ENCODE data around the gene SLAMF9. TPM values are rescaled to one million over a fixed set of nuclear protein-coding genes. Genes with fewer than 3 reads are reported as not detected.

Gene SLAMF9
- total RNA-seq, 1 experiment from 2014 or later = not detected

DNA sequence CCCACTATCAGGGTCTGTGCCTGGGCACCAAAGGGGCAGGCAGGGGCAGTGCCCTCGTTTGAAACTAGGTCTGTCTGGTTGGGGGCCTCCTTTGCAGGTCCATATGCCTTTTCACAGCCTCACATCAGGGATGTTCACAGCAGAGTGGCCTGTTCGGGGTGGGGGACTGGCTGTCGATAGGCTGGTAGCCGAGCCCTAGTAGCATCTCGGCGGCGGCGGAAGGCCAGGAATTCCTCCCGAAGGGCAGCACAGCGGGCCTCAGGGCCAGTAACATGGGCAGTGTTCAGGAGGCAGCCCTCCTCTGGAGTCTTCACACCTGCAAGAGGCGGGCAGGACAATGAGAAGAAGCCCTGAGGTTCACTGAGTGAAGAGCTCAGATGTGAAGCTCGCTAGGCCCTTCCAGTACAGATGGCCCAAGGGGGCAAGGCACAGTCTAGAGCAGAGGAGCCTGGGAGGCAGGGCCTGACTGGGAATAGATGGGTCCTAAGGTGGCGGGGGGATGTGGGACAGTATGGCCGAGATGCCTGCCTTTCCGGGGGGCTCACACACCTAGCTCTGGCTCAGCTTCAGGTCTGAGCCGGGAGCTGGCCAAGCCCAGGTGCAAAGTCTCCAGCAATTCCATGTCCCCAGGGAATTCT is 26.7 kb downstream of the SLAMF9 start:
- Histone ChIP-seq H3K4me3 (replicated peaks in 1 of 2; ENCODE audit: low read depth in 1 of 2, low read length in 2 of 2) (no peak overlapping the region), H4K20me1 (ENCODE audit: insufficient read depth) (no peaks in the 10 kb centered on the region; the same call in 1 of the 2 replicates), H3K4me2 (ENCODE audit: low read length) (no peak overlapping the region), H3K36me3 (ENCODE audit: control insufficient read depth in 1 of 2, insufficient read depth in 2 of 2, low read length in 2 of 2) (no peaks in the 10 kb centered on the region; a peak in 1 of 4 replicates), H3K79me2 (ENCODE audit: insufficient read depth, low read length) (peaks cover 21% of the 10 kb centered on the region), H3K27me3 (ENCODE audit: insufficient read depth, low read length) (no peaks in the 10 kb centered on the region), H3K9me2 (ENCODE audit: insufficient read depth) (no peaks in the 10 kb centered on the region), H3K9ac (ENCODE audit: low read length) (no peak overlapping the region), H2AFZ (ENCODE audit: low read depth, low read length, poor library complexity, severe bottlenecking) (no peak overlapping the region), H3K9me3 (ENCODE audit: control insufficient read depth in 1 of 2, insufficient read depth in 1 of 2, low read depth in 1 of 2, low read length in 2 of 2) (no peaks in the 10 kb centered on the region), H3K27ac (ENCODE audit: low read depth, low read length) (no peak overlapping the region), H3K4me1 (ENCODE audit: control insufficient read depth in 1 of 2, insufficient read depth in 2 of 2, low read length in 2 of 2) (peaks cover 21 to 41% of the 10 kb centered on the region in 2 experiments)
- intact Hi-C loops (cut with micrococcal nuclease) = no loop called here
- DNase-seq (ENCODE audit: low read depth, low spot score) (no peak), ATAC-seq (no peak)
- BruUV-seq (replicated peaks) = no TSS peak
- no peak for TF ChIP-seq SRF (IDR thresholded peaks at IDR 0.05; ENCODE audit: low read depth)
- no peak for TF ChIP-seq POLR2AphosphoS5 (IDR thresholded peaks at IDR 0.05; ENCODE audit: low read depth, low read length)
- TF ChIP-seq, protein P1, sequence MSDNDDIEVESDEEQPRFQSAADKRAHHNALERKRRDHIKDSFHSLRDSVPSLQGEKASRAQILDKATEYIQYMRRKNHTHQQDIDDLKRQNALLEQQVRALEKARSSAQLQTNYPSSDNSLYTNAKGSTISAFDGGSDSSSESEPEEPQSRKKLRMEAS (IDR thresholded peaks at IDR 0.05) = no peak
- TF ChIP-seq CBX3 (IDR thresholded peaks at IDR 0.05; ENCODE audit: low read depth) = no peak
- TF ChIP-seq EGR1 (IDR thresholded peaks at IDR 0.05; ENCODE audit: low read depth) = no peak
- no peak for TF ChIP-seq FOSL1 (IDR thresholded peaks at IDR 0.05; ENCODE audit: low read depth)
- TF ChIP-seq, protein P2, sequence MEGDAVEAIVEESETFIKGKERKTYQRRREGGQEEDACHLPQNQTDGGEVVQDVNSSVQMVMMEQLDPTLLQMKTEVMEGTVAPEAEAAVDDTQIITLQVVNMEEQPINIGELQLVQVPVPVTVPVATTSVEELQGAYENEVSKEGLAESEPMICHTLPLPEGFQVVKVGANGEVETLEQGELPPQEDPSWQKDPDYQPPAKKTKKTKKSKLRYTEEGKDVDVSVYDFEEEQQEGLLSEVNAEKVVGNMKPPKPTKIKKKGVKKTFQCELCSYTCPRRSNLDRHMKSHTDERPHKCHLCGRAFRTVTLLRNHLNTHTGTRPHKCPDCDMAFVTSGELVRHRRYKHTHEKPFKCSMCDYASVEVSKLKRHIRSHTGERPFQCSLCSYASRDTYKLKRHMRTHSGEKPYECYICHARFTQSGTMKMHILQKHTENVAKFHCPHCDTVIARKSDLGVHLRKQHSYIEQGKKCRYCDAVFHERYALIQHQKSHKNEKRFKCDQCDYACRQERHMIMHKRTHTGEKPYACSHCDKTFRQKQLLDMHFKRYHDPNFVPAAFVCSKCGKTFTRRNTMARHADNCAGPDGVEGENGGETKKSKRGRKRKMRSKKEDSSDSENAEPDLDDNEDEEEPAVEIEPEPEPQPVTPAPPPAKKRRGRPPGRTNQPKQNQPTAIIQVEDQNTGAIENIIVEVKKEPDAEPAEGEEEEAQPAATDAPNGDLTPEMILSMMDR (IDR thresholded peaks at IDR 0.05 in 2 of 3, conservative IDR thresholded peaks at IDR 0.05 in 1 of 3; ENCODE audit: borderline replicate concordance in 1 of 3, insufficient read depth in 1 of 3, low read depth in 2 of 3, low read length in 2 of 3) = no peak
- no peak for TF ChIP-seq CEBPB (IDR thresholded peaks at IDR 0.05; ENCODE audit: low read depth)
- TF ChIP-seq ELF1 (IDR thresholded peaks at IDR 0.05; ENCODE audit: borderline replicate concordance, low read depth) = no peak
- no peak for TF ChIP-seq POLR2A (IDR thresholded peaks at IDR 0.05; ENCODE audit: borderline replicate concordance, extremely low read depth, insufficient read depth, insufficient read length)
- TF ChIP-seq YY1 (IDR thresholded peaks at IDR 0.05; ENCODE audit: extremely low read depth, insufficient replicate concordance, low read depth, low read length) = no peak
- TF ChIP-seq, protein P3, sequence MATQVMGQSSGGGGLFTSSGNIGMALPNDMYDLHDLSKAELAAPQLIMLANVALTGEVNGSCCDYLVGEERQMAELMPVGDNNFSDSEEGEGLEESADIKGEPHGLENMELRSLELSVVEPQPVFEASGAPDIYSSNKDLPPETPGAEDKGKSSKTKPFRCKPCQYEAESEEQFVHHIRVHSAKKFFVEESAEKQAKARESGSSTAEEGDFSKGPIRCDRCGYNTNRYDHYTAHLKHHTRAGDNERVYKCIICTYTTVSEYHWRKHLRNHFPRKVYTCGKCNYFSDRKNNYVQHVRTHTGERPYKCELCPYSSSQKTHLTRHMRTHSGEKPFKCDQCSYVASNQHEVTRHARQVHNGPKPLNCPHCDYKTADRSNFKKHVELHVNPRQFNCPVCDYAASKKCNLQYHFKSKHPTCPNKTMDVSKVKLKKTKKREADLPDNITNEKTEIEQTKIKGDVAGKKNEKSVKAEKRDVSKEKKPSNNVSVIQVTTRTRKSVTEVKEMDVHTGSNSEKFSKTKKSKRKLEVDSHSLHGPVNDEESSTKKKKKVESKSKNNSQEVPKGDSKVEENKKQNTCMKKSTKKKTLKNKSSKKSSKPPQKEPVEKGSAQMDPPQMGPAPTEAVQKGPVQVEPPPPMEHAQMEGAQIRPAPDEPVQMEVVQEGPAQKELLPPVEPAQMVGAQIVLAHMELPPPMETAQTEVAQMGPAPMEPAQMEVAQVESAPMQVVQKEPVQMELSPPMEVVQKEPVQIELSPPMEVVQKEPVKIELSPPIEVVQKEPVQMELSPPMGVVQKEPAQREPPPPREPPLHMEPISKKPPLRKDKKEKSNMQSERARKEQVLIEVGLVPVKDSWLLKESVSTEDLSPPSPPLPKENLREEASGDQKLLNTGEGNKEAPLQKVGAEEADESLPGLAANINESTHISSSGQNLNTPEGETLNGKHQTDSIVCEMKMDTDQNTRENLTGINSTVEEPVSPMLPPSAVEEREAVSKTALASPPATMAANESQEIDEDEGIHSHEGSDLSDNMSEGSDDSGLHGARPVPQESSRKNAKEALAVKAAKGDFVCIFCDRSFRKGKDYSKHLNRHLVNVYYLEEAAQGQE (IDR thresholded peaks at IDR 0.05; ENCODE audit: low read depth) = no peak
- TF ChIP-seq EZH2 (IDR thresholded peaks at IDR 0.05) = no peak
- TF ChIP-seq SIN3A (IDR thresholded peaks at IDR 0.05; ENCODE audit: low read depth) = no peak
- no peak for TF ChIP-seq ZNF274 (IDR thresholded peaks at IDR 0.05; ENCODE audit: low read depth, low read length)
- TF ChIP-seq EZH2phosphoT487 (IDR thresholded peaks at IDR 0.05; ENCODE audit: borderline replicate concordance) = no peak
- TF ChIP-seq, protein P4, sequence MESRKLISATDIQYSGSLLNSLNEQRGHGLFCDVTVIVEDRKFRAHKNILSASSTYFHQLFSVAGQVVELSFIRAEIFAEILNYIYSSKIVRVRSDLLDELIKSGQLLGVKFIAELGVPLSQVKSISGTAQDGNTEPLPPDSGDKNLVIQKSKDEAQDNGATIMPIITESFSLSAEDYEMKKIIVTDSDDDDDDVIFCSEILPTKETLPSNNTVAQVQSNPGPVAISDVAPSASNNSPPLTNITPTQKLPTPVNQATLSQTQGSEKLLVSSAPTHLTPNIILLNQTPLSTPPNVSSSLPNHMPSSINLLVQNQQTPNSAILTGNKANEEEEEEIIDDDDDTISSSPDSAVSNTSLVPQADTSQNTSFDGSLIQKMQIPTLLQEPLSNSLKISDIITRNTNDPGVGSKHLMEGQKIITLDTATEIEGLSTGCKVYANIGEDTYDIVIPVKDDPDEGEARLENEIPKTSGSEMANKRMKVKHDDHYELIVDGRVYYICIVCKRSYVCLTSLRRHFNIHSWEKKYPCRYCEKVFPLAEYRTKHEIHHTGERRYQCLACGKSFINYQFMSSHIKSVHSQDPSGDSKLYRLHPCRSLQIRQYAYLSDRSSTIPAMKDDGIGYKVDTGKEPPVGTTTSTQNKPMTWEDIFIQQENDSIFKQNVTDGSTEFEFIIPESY (IDR thresholded peaks at IDR 0.05; ENCODE audit: extremely low read depth, insufficient replicate concordance, low read length) = no peak
- TF ChIP-seq JUND (IDR thresholded peaks at IDR 0.05) = no peak
- CTCF ChIA-PET = interaction anchor here (0.9 to 1.0 kb wide), 2 partner anchors 80 kb away, joined by 3 to 7 read pairs; no protein-coding TSS in a partner anchor
- POLR2A ChIA-PET = no interaction called here
- RAD21 ChIA-PET (ENCODE audit: low non-redundant PET in 1 of 2, low total read pairs in 2 of 2, uncharacterized antibody in 2 of 2, unreplicated experiment in 2 of 2) = no interaction called here
